ENCODE results near the gene LAMC2. TPM values are rescaled to one million over a fixed set of nuclear protein-coding genes. Genes with fewer than 3 reads are reported as not detected.

Gene LAMC2
- total RNA-seq, 2 experiments from 2014 or later, result not detected

DNA sequence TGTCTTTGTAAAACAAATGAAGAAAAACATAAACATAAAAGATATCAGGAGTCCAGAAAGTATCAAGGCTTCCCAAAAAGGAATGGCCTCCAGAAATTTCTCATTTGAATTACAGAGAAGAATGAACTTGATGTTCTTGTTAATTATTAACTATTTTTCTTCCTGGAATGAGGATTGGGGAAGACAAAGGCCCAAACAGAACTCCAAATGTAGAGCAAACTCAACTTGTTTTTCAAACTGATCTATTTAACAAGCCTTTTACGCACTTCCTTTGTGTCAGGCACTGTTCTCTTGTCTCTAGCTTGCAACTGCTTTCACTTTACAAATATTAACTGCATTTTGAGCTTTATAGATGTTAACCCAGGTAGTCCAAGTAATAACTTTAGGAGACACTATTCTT, 45.5 kb downstream of the LAMC2 start:
- intact Hi-C loops (cut with micrococcal nuclease), result no loop called here
- Mint-ChIP-seq H3K27ac (no peak overlapping the region), H3K36me3 (ENCODE audit: low read depth) (no peaks in the 10 kb centered on the region), H3K4me3 (no peak overlapping the region), H3K4me1 (ENCODE audit: low read depth) (peaks cover 9% of the 10 kb centered on the region), H3K27me3 (no peaks in the 10 kb centered on the region), H3K9me3 (no peaks in the 10 kb centered on the region)
- DNase-seq (no peak), ATAC-seq (no peak)
- POLR2A ChIA-PET, result interaction anchor here (0.5 kb wide), 1 partner anchor 308 kb away, joined by 3 read pairs; no protein-coding TSS in a partner anchor
- CTCF ChIA-PET, result interaction anchor here (2.0 kb wide), 1 partner anchor 269 kb away, joined by 4 read pairs; no protein-coding TSS in a partner anchor
- TF ChIP-seq, protein P1, sequence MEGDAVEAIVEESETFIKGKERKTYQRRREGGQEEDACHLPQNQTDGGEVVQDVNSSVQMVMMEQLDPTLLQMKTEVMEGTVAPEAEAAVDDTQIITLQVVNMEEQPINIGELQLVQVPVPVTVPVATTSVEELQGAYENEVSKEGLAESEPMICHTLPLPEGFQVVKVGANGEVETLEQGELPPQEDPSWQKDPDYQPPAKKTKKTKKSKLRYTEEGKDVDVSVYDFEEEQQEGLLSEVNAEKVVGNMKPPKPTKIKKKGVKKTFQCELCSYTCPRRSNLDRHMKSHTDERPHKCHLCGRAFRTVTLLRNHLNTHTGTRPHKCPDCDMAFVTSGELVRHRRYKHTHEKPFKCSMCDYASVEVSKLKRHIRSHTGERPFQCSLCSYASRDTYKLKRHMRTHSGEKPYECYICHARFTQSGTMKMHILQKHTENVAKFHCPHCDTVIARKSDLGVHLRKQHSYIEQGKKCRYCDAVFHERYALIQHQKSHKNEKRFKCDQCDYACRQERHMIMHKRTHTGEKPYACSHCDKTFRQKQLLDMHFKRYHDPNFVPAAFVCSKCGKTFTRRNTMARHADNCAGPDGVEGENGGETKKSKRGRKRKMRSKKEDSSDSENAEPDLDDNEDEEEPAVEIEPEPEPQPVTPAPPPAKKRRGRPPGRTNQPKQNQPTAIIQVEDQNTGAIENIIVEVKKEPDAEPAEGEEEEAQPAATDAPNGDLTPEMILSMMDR (IDR thresholded peaks at IDR 0.05), result no peak

DNA sequence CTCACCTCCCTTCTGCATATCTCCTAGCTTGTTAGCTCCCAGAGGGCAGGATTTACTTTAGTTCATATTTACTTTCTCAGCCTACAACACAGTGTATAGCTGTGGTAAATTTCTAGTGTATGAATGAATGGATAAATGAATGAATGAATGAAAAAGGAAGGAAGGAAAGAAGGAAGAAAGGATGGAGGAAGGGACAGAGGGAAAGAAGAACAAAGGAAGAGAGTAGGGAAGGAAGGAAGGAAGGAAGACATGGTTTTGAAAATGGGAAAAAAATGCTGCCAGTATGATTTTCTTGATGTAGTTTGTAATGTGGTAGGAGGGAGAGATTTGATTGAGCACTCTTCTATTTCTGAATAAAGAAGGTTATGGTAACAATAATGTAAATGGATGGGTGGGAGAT, 47.0 kb downstream of the LAMC2 start:
- H3K9me3 Mint-ChIP-seq, result no peaks in the 10 kb centered on the region

DNA sequence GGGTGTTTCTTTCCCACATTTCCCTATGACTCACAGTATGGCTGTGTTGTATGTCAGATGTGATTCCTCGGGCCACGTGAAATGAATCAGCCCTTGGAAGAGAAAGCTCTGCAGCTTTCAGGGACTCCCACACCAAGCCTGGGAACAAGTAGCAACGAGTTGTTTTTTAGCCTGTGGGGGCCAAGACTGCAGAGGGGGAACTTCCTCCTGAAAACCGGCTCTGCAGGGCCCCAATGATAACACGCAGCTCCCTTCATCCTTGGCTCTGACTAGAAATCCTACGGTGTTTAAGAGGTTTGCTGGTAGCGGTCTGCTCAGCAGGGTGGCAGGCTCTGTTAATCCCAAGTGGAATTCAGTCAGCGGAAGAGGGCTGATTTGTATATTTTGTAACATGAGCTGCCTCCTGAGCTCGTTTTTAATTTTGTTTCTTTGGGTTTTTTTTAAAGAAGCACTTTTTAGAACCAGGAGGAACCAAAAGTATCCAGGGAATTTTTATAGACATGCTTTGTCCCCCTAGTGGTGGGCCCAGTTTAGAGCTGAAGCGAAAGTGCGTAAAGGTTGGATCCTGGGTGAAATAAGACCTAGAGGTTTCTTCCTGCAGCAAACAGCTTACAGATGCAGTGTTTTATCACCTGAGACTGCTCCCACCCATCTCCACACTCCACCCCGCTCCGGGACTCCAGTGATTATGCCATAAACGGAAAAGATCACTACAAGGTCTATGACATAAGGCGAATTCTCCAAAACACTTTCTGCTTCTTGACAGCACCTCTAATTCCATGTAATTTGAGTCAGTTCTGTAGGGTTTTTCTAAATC, 48.8 kb downstream of the LAMC2 start:
- H3K4me3 Mint-ChIP-seq, result no peak overlapping the region
- intact Hi-C loops (cut with micrococcal nuclease), result no loop called here

More for the DNA sequence above, 47.0 kb downstream of the LAMC2 start:
- ChIA-PET CTCF (interaction anchor here (2.0 kb wide), 1 partner anchor 270 kb away, joined by 4 read pairs; no protein-coding TSS in a partner anchor), POLR2A (no interaction called here)
- Mint-ChIP-seq H3K4me3 (no peak overlapping the region), H3K27ac (no peak overlapping the region), H3K4me1 (ENCODE audit: low read depth) (no peaks in the 10 kb centered on the region), H3K27me3 (no peaks in the 10 kb centered on the region), H3K36me3 (ENCODE audit: low read depth) (no peaks in the 10 kb centered on the region)
- TF ChIP-seq, protein P1 (IDR thresholded peaks at IDR 0.05), result no peak
- DNase-seq (no peak), ATAC-seq (no peak)
- intact Hi-C loops (cut with micrococcal nuclease), result no loop called here

DNA sequence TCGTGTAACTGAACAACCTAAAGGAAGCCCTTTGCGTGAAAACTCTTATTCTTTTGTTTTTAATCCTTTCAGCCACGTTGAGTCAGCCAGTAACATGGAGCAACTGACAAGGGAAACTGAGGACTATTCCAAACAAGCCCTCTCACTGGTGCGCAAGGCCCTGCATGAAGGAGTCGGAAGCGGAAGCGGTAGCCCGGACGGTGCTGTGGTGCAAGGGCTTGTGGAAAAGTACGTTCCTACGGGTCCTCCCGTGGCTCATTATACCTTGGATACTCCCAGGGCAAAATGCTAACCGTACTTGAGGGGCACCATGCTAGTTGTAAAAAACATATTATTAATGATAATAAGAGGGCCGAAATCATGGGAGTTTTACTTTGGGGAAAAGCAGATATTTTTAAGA, 49.4 kb downstream of the LAMC2 start:
- intact Hi-C loops (cut with micrococcal nuclease), result no loop called here
- H3K36me3 Mint-ChIP-seq (ENCODE audit: low read depth), result no peaks in the 10 kb centered on the region
- no peaks in the 10 kb centered on the region for H3K9me3 Mint-ChIP-seq
- H3K27ac Mint-ChIP-seq, result no peak overlapping the region
- TF ChIP-seq, protein P1 (IDR thresholded peaks at IDR 0.05), result no peak
- H3K4me3 Mint-ChIP-seq, result no peak overlapping the region
- H3K27me3 Mint-ChIP-seq, result no peaks in the 10 kb centered on the region
- DNase-seq (no peak), ATAC-seq (no peak)
- POLR2A ChIA-PET, result no interaction called here
- CTCF ChIA-PET, result interaction anchor here (1.4 kb wide), 1 partner anchor 274 kb away, joined by 5 read pairs; no protein-coding TSS in a partner anchor
- no peaks in the 10 kb centered on the region for H3K4me1 Mint-ChIP-seq (ENCODE audit: low read depth)

More for the DNA sequence above, 48.8 kb downstream of the LAMC2 start:
- TF ChIP-seq, protein P1 (IDR thresholded peaks at IDR 0.05), result peak; percentile 29
- ATAC-seq (no peak), DNase-seq (no peak)
- Mint-ChIP-seq H3K9me3 (no peaks in the 10 kb centered on the region), H3K27me3 (no peaks in the 10 kb centered on the region), H3K4me1 (ENCODE audit: low read depth) (no peaks in the 10 kb centered on the region), H3K27ac (no peak overlapping the region), H3K36me3 (ENCODE audit: low read depth) (no peaks in the 10 kb centered on the region)
- CTCF ChIA-PET, result interaction anchor here (1.4 kb wide), 1 partner anchor 273 kb away, joined by 5 read pairs; no protein-coding TSS in a partner anchor
- POLR2A ChIA-PET, result no interaction called here

DNA sequence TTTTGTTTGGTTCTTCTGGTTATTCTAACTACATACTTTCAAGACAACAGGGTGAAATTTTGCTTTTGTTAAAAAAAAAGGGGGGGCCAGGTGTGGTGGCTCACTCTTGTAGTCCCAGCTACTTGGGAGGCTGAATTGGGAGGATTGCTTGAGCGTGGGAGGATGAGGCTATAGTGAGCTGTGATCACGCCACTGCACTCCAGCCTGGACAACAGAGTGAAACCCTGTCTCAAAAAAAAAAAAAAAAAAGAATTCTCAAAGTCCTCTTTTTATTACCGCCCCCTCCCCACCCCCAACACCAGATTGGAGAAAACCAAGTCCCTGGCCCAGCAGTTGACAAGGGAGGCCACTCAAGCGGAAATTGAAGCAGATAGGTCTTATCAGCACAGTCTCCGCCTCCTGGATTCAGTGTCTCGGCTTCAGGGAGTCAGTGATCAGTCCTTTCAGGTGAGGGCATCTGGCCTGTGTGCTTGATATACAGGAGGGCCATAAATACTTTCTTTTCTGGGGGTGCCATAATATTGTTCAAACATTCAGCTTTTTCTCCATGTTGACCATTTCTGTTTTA, 50.2 kb downstream of the LAMC2 start:
- no peak for ATAC-seq
- intact Hi-C loops (cut with micrococcal nuclease), result no loop called here
- no peak overlapping the region for H3K27ac Mint-ChIP-seq

More for the DNA sequence above, 50.2 kb downstream of the LAMC2 start:
- no peaks in the 10 kb centered on the region for H3K4me1 Mint-ChIP-seq (ENCODE audit: low read depth)
- ChIA-PET CTCF (no interaction called here), POLR2A (no interaction called here)
- no peaks in the 10 kb centered on the region for H3K36me3 Mint-ChIP-seq (ENCODE audit: low read depth)
- H3K4me3 Mint-ChIP-seq, result no peak overlapping the region
- H3K27me3 Mint-ChIP-seq, result no peaks in the 10 kb centered on the region
- TF ChIP-seq, protein P1 (IDR thresholded peaks at IDR 0.05), result no peak
- H3K9me3 Mint-ChIP-seq, result no peaks in the 10 kb centered on the region
- DNase-seq, result no peak
